T-helper 1 cell (primary cell): ENCODE data around the gene WFDC12.

Source experiments
- DNase-seq, 5 donors: peaks; one replicate each; pipeline ENCODE4 v3.0.0-alpha.2; 2012 to 2020

WFDC12 gene

GRCh38 chr20:45114465-45115385 is 9.5 kb downstream of the WFDC12 start, which contains the start of gene WFDC5:
TSS of gene WFDC5 (minus strand) at chr20:45115174. CDS start at chr20:45115083, 91 bp downstream.
- DNase-seq: no peak

- no peak for DNase-seq
These were observed 10.4 kb downstream of the WFDC12 start for GRCh38 chr20:45113865-45114264.

- DNase-seq: no peak
These were observed 11.5 kb downstream of the WFDC12 start for GRCh38 chr20:45112754-45113153.

GRCh38 chr20:45111799-45112471 is 12.3 kb downstream of the WFDC12 start:
- peak in 1 of 5 donors; percentile 20 for DNase-seq

GRCh38 chr20:45111285-45111684 is 13.0 kb downstream of the WFDC12 start:
- DNase-seq: no peak

GRCh38 chr20:45110301-45110700 is 14.0 kb downstream of the WFDC12 start:
- no peak for DNase-seq

GRCh38 chr20:45109634-45110033 is 14.6 kb downstream of the WFDC12 start:
- no peak for DNase-seq

- no peak for DNase-seq
These were observed 18.9 kb downstream of the WFDC12 start for GRCh38 chr20:45105317-45105716.

- no peak for DNase-seq
These were observed 19.5 kb downstream of the WFDC12 start for GRCh38 chr20:45104786-45105185.

GRCh38 chr20:45103072-45103471 is 21.2 kb downstream of the WFDC12 start:
- DNase-seq: no peak

- DNase-seq: no peak
These were observed 22.9 kb downstream of the WFDC12 start for GRCh38 chr20:45101333-45101850.

GRCh38 chr20:45100563-45101245 is 23.6 kb downstream of the WFDC12 start, which contains the start of gene KCNS1:
TSS of gene KCNS1 (minus strand) at chr20:45101127. CDS start at chr20:45099236, 1,891 bp downstream.
- no peak for DNase-seq

- peak in 2 of 5 donors; percentile 16 to 19 for DNase-seq
These were observed 26.0 kb downstream of the WFDC12 start for GRCh38 chr20:45098103-45098773.

GRCh38 chr20:45097485-45098102 is 26.7 kb downstream of the WFDC12 start:
- peak in 3 of 5 donors; percentile 28 to 71 (median 30) for DNase-seq

- no peak for DNase-seq
These were observed 27.5 kb downstream of the WFDC12 start for GRCh38 chr20:45096781-45097180.

GRCh38 chr20:45095805-45096238 is 28.4 kb downstream of the WFDC12 start:
- DNase-seq: peak in 4 of 5 donors; percentile 29 to 59 (median 48)

GRCh38 chr20:45094864-45095574 is 29.2 kb downstream of the WFDC12 start:
- no peak for DNase-seq

- DNase-seq: no peak
These were observed 30.1 kb downstream of the WFDC12 start for GRCh38 chr20:45094201-45094600.

GRCh38 chr20:45092898-45093297 is 31.4 kb downstream of the WFDC12 start:
- no peak for DNase-seq

GRCh38 chr20:45091366-45091765 is 32.9 kb downstream of the WFDC12 start:
- DNase-seq: no peak

GRCh38 chr20:45090481-45090880 is 33.8 kb downstream of the WFDC12 start:
- DNase-seq: no peak
